Glutamatergic neuron (in vitro differentiated cells): ENCODE results near the gene TTLL10. TPM values are rescaled to one million over a fixed set of nuclear protein-coding genes. Genes with fewer than 3 reads are reported as not detected.

Experiments used
- DNase-seq: peaks from one replicate; pipeline ENCODE4 v3.0.0; 2022
- H3K27ac Mint-ChIP-seq: one replicate; pipeline ENCODE4 v1.8.0; 2020; ENCODE audit warnings: mild to moderate bottlenecking, mixed read lengths, inconsistent platforms; ENCODE audit not compliant: unreplicated experiment
- H3K27me3 Mint-ChIP-seq: one replicate; pipeline ENCODE4 v1.8.0; 2020; ENCODE audit warnings: mild to moderate bottlenecking, moderate library complexity, mixed read lengths, inconsistent platforms; ENCODE audit not compliant: unreplicated experiment
- H3K36me3 Mint-ChIP-seq: one replicate; pipeline ENCODE4 v1.8.0; 2020; ENCODE audit warnings: mild to moderate bottlenecking, mixed read lengths, inconsistent platforms; ENCODE audit not compliant: unreplicated experiment
- H3K4me1 Mint-ChIP-seq: one replicate; pipeline ENCODE4 v1.8.0; 2020; ENCODE audit warnings: mild to moderate bottlenecking, low read depth, mixed read lengths, inconsistent platforms; ENCODE audit not compliant: unreplicated experiment
- H3K4me3 Mint-ChIP-seq: one replicate; pipeline ENCODE4 v1.8.0; 2020; ENCODE audit warnings: mild to moderate bottlenecking, mixed read lengths, inconsistent platforms; ENCODE audit not compliant: unreplicated experiment
- H3K9me3 Mint-ChIP-seq: one replicate; pipeline ENCODE4 v1.8.0; 2020; ENCODE audit warnings: mild to moderate bottlenecking, moderate library complexity, mixed read lengths, inconsistent platforms; ENCODE audit not compliant: unreplicated experiment
- total RNA-seq: library from RNA; stranded (reverse); fragmentation: NEBNext Ultra II Directional; extraction: Animal tissue kit (Norgen Biotek cat#: 25700); gene quantifications from one replicate; pipeline ENCODE4 v1.2.1, GENCODE V29; 2021; ENCODE audit not compliant: unreplicated experiment
- TF ChIP-seq, protein P1 (sequence below): fragments of 200-600 bp; sonication (generic); IDR thresholded peaks from one replicate; pipeline ENCODE4 v1.5.0; 2021; ENCODE audit not compliant: partially characterized antibody, unreplicated experiment

The TTLL10 gene
- total RNA-seq, 1 donor from 2014 or later = not detected

DNA sequence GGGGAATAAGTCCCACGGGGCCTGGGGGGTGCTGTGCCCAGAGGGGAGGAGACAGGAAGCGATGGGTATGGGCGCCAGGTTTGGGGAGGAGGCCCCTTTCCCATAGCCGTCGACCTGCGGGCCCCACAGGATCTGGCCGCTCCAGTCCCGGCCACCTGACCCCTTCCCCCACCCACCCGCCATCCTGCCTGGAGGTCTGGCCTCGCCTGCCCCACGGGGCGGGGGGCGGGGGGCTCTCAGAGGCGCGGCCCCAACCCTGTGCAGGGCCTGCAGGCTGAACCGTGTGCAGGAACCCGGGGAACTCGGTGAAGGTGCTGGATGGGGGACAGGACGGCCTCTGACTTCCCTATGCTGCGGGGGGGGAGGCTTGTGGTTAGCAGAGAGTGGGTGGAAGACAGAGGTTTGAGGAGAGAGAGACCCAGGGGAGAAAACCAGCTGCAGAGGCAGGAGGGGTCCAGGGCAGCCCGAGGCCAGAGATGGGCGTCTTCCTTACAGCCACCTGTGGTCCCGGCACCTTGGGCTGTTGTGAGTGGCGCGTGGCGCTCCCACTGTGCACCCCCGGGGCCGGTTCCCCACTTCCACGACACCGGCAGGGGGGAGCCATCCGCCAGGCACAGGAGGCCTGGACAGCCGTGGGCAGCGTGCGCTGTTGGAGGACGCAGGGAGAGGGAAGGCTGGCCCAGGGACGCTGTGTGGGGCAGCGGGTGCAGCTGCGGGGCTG lies 35.2 kb downstream of the TTLL10 start:
- TF ChIP-seq, protein P1, sequence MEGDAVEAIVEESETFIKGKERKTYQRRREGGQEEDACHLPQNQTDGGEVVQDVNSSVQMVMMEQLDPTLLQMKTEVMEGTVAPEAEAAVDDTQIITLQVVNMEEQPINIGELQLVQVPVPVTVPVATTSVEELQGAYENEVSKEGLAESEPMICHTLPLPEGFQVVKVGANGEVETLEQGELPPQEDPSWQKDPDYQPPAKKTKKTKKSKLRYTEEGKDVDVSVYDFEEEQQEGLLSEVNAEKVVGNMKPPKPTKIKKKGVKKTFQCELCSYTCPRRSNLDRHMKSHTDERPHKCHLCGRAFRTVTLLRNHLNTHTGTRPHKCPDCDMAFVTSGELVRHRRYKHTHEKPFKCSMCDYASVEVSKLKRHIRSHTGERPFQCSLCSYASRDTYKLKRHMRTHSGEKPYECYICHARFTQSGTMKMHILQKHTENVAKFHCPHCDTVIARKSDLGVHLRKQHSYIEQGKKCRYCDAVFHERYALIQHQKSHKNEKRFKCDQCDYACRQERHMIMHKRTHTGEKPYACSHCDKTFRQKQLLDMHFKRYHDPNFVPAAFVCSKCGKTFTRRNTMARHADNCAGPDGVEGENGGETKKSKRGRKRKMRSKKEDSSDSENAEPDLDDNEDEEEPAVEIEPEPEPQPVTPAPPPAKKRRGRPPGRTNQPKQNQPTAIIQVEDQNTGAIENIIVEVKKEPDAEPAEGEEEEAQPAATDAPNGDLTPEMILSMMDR = no peak
- Mint-ChIP-seq H3K27ac (peak overlapping the region; percentile 94), H3K36me3 (no peaks in the 10 kb centered on the region), H3K9me3 (peaks cover 5% of the 10 kb centered on the region), H3K4me3 (no peak overlapping the region), H3K27me3 (peaks cover 6% of the 10 kb centered on the region), H3K4me1 (peaks cover 10% of the 10 kb centered on the region)
- peak; percentile 34 for DNase-seq

DNA sequence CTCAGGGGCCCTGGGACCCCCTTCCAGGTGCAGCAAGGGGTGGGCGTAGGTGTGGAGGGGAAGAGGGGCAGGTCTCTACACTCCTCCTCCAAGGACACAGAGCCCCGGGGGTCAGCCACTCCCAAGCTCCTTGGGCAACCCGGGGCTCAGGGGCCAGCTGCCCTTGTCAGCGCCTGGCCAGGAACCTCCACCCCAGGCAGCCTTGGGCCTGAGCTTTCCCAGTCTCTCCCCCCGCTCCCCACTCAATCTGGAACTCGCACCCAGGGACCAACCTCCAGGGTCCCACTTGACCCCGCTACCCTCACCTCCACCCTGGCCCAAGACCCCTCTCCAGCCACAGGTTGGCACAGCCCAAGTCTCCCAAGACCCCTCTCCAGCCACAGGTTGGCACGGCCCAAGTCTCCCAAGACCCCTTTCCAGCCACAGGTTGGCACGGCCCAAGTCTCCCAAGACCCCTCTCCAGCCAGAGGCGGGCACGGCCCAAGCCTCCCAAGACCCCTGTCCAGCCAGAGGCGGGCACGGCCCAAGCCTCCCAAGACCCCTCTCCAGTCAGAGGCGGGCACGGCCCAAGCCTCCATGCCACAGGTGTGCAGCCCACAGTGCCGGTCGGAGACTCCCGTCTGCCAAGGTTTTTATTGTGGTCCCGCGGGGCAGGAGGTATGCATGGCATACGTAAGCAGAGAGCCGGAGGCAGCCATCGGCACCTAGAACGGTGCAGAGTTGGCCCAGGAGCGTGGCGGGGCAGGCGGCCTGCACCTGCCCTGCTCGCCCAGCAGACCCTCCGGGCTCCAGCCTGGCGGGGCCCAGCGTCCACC lies 37.3 kb downstream of the TTLL10 start:
- Mint-ChIP-seq H3K27me3 (peaks cover 7% of the 10 kb centered on the region), H3K9me3 (peaks cover 5% of the 10 kb centered on the region), H3K4me3 (no peak overlapping the region), H3K27ac (no peak overlapping the region), H3K36me3 (no peaks in the 10 kb centered on the region), H3K4me1 (peaks cover 10% of the 10 kb centered on the region)
- TF ChIP-seq, protein P1 = no peak
- peak; percentile 17 for DNase-seq

DNA sequence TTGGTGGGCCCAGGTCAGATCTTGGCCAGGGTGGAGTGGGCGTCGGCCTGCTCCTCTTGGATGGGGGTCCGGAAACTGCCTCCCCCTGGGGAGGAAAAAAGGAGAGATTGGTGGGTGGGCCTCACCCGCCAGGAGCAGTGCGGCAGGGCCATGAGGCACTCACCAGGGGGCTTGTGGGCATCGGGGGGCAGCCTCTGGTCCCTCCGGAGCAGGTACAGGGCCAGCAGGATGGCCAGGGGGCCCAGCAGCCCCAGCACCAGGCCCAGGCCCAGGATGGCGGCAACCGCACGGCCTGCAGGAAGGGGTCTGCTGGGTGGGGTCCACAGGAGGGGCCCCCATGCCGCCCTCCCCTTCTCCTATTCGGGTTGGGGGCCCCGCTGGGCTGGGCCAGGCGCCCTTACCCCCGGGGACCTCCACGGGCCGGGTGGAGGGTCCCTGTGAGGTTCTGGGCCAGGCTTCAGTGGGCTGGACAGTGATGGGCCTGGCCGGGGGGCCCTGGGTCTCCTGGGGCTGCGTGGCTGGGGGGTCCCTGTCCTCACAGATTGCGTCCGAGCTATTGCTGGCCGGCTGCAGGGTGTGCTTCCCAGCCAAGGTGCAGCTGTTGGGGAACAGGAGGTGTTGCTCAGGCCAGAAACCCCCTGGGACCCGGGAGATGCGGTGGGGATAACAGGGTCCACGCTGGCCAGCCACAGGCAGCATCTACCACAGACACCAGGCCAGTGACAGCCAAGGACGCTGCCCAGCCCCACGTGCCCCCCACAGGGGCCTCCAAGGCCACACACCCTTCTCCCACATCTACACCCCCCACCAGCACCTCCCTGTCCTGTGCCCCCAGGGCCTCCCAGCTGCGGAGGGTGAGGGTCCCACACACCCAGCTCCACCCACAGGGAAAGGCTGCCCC lies 38.1 kb downstream of the TTLL10 start:
- H3K4me1 Mint-ChIP-seq = peaks cover 10% of the 10 kb centered on the region
- peak; percentile 51 for DNase-seq
- peaks cover 10% of the 10 kb centered on the region for H3K27me3 Mint-ChIP-seq
- no peak overlapping the region for H3K4me3 Mint-ChIP-seq
- no peak overlapping the region for H3K27ac Mint-ChIP-seq
- no peaks in the 10 kb centered on the region for H3K36me3 Mint-ChIP-seq
- peaks cover 8% of the 10 kb centered on the region for H3K9me3 Mint-ChIP-seq
- TF ChIP-seq, protein P1 = no peak

DNA sequence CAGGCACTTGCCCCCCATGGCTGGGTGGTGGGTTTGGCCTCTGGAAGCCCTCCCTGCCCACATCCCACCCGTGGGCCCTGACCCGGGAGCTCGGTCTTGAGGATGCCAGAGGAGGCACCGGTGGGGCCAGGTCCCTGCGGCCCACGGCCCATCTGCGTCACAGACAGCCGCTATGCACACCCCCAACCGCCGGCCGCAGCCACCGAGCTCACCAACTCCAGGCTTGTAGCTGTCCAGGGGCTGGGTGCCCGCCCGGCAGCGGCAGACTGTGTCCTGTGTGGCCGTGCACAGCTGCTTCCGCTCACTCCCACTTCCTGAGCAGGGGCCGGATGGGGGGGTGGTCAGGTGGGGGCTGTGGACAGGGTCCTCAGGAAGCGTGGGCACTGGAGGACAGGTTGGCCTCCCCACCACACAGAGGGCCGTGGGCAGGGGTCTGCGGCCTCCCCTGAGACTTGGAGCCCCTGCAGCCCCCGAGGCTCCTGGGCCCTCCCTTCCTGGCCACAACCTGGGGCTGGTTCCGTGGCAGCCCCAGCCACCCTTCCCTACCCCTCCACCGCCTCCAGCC lies 39.2 kb downstream of the TTLL10 start:
- Mint-ChIP-seq H3K27ac (no peak overlapping the region), H3K4me3 (no peak overlapping the region), H3K36me3 (no peaks in the 10 kb centered on the region), H3K27me3 (peaks cover 10% of the 10 kb centered on the region), H3K4me1 (peaks cover 10% of the 10 kb centered on the region), H3K9me3 (peaks cover 6% of the 10 kb centered on the region)
- TF ChIP-seq, protein P1 = no peak
- DNase-seq = peak; percentile 32
